Adrenal gland (tissue), 12 donors: ENCODE measurements around the gene MFSD12. TPM values are rescaled to one million over a fixed set of nuclear protein-coding genes. Genes with fewer than 3 reads are reported as not detected.

Experiments used
- DNase-seq, 7 donors: peaks; one replicate each; pipeline ENCODE4 v3.0.0-alpha.2; 2019 to 2020
- H3K27ac ChIP-seq, 5 donors: fragments of 200-600 bp; sonication (generic) in 4 of 5; 1 replicate in 3 of 5; 2 replicates in 2 of 5; pipeline versions ENCODE4 v1.5.1 to v1.8.0; 2016 to 2020; ENCODE audit warnings: mild to moderate bottlenecking in 1 of 5
- H3K27me3 ChIP-seq: fragments of 200-600 bp; 2 replicates; pipeline ENCODE4 v1.8.0; 2021
- H3K36me3 ChIP-seq, 2 donors: fragments of 200-600 bp; replicated peaks in 1 of 2; 1 replicate in 1 of 2; 2 replicates in 1 of 2; pipeline versions ENCODE4 v1.5.1 to v1.8.0; 2018 to 2022
- H3K4me1 ChIP-seq, 2 donors: fragments of 200-600 bp; replicated peaks in 1 of 2; 1 replicate in 1 of 2; 2 replicates in 1 of 2; pipeline versions ENCODE4 v1.5.1 to v1.8.0; 2018 to 2021
- H3K4me3 ChIP-seq, 4 donors: fragments of 200-600 bp; sonication (generic) in 3 of 4; one replicate each; pipeline ENCODE4 v1.5.1; 2016 to 2018
- H3K9me3 ChIP-seq, 3 donors: fragments of 200-600 bp; sonication (generic) in 1 of 3; replicated peaks in 1 of 3; 1 replicate in 2 of 3; 2 replicates in 1 of 3; pipeline versions ENCODE4 v1.5.1 to v1.8.0; 2016 to 2021
- CTCF ChIP-seq, 6 experiments: fragments of 450-650 bp in 4 of 6; fragments of 200-600 bp in 2 of 6; sonication (generic) in 1 of 6; IDR thresholded peaks; 1 replicate in 5 of 6; 2 replicates in 1 of 6; pipeline versions ENCODE4 v1.5.1 to v1.8.0; 2016 to 2021; ENCODE audit warnings: antibody characterized with exemption in 6 of 6, mild to moderate bottlenecking in 2 of 6, moderate library complexity in 1 of 6
- POLR2A ChIP-seq, 2 donors: fragments of 450-650 bp; IDR thresholded peaks; one replicate each; pipeline ENCODE4 v1.6.1; 2017; ENCODE audit warnings: antibody characterized with exemption in 2 of 2, mild to moderate bottlenecking in 2 of 2, moderate library complexity in 1 of 2
- WGBS, 4 donors: extraction: QIAGEN DNeasy Blood & Tissue Kit in 2 of 4; methylation state at CpG; one replicate each; pipeline versions ENCODE4 v1.1.5 to v1.1.7; 2013 to 2017; 5-methylcytosine and 5-hydroxymethylcytosine counted together
- intact Hi-C, 2 donors: fragments of 100-400 bp; cut with DNase I; formaldehyde crosslinking; loops; one replicate each; pipeline versions ENCODE4 v1.14.1 to v1.15.0; 2022 to 2023
- polyA plus RNA-seq, 3 donors: library from polyadenylated mRNA; stranded (reverse); fragments of 200-250 nt in 2 of 3; fragments of 350-450 nt in 1 of 3; fragmentation: Illumina TruSeq in 1 of 3; extraction: RNeasy Lipid Tissue Mini Kit (QIAGEN cat#74804) in 1 of 3; gene quantifications; one replicate each; pipeline ENCODE4 v1.2.3, GENCODE V29; 2013 to 2014
- total RNA-seq, 9 donors: library from RNA; depleted of rRNA in 4 of 9; stranded (reverse); fragments of >200 nt in 4 of 9; fragments of 120-200 nt in 1 of 9; fragmentation: NEBNext Ultra II Directional in 1 of 9; extraction: Animal tissue kit (Norgen Biotek cat#: 25700) in 1 of 9; gene quantifications; one replicate each; pipeline versions ENCODE4 v1.1.0 to v1.2.4, GENCODE V29; 2013 to 2023
- donor health status: healthy with polysubstance abuse.
- donor health status: Bipolar disorder and iron deficiency.
- donor health status: DM: yes; HTN: yes; CAD: no.
- donor health status: DM: no; HTN: no; CAD: no.
- donor health status: DM: no; HTN: no; CAD: no.
- donor health status: DM: yes; HTN: yes; CAD: no.

MFSD12 gene
- total and polyA plus RNA-seq, 12 donors = 18.5 to 123 (median 61.1) TPM

GRCh38 chr19:3537438-3538240, 19.7 kb downstream of the MFSD12 start:
- DNase-seq = peak in 1 of 7 donors; percentile 45
- TF ChIP-seq POLR2A (IDR thresholded peaks at IDR 0.05) = no peak
- no peak for TF ChIP-seq CTCF (IDR thresholded peaks at IDR 0.05)
- peak overlapping the region; percentile 69 to 86 (median 79) for H3K27ac ChIP-seq
- H3K27me3 ChIP-seq = no peaks in the 10 kb centered on the region
- peaks cover 18 to 33% of the 10 kb centered on the region in 2 donors for H3K4me1 ChIP-seq
- H3K4me3 ChIP-seq = no peak overlapping the region
- peaks cover 0 to 33% of the 10 kb centered on the region in 2 donors for H3K36me3 ChIP-seq
- H3K9me3 ChIP-seq = no peaks in the 10 kb centered on the region
- intact Hi-C loops = no loop called here
- 63 to 69% (median 67%) methylated on average over 21 to 22 of the region's 22 CpGs for WGBS, 4 donors

- H3K9me3 ChIP-seq = no peaks in the 10 kb centered on the region
- peaks cover 0 to 39% of the 10 kb centered on the region in 2 donors for H3K36me3 ChIP-seq
- peaks cover 18 to 33% of the 10 kb centered on the region in 2 donors for H3K4me1 ChIP-seq
- intact Hi-C loops = no loop called here
- DNase-seq = peak in 4 of 7 donors; percentile 50 to 62 (median 56)
- no peaks in the 10 kb centered on the region for H3K27me3 ChIP-seq
- no peak overlapping the region for H3K4me3 ChIP-seq
- peak overlapping the region; percentile 69 to 86 (median 79) for H3K27ac ChIP-seq
- WGBS, 4 donors = 23 to 51% (median 37%) methylated on average over 10 to 13 of the region's 13 CpGs
- TF ChIP-seq CTCF (IDR thresholded peaks at IDR 0.05) = no peak
- TF ChIP-seq POLR2A (IDR thresholded peaks at IDR 0.05) = no peak
These were observed 20.3 kb downstream of the MFSD12 start for GRCh38 chr19:3537101-3537437.

GRCh38 chr19:3536429-3537100, 20.8 kb downstream of the MFSD12 start:
- H3K4me1 ChIP-seq = peaks cover 18 to 33% of the 10 kb centered on the region in 2 donors
- peaks cover 0 to 44% of the 10 kb centered on the region in 2 donors for H3K36me3 ChIP-seq
- no peaks in the 10 kb centered on the region for H3K27me3 ChIP-seq
- intact Hi-C loops = no loop called here
- peak overlapping the region; percentile 64 to 86 (median 79) for H3K27ac ChIP-seq
- H3K9me3 ChIP-seq = no peaks in the 10 kb centered on the region
- 30 to 50% (median 36%) methylated on average over 16 to 27 of the region's 27 CpGs for WGBS, 4 donors
- H3K4me3 ChIP-seq = no peak overlapping the region
- TF ChIP-seq POLR2A (IDR thresholded peaks at IDR 0.05) (peak in 1 of 2 donors; percentile 61), CTCF (IDR thresholded peaks at IDR 0.05) (no peak)
- peak; percentile 83 to 95 (median 91) for DNase-seq

- WGBS, 4 donors = 48 to 57% (median 49%) methylated on average over 7 to 10 of the region's 10 CpGs
- Histone ChIP-seq H3K9me3 (no peaks in the 10 kb centered on the region), H3K27me3 (no peaks in the 10 kb centered on the region), H3K36me3 (peaks cover 0 to 50% of the 10 kb centered on the region in 2 donors), H3K27ac (peak overlapping the region; percentile 64 to 86 (median 79)), H3K4me1 (peaks cover 18 to 33% of the 10 kb centered on the region in 2 donors), H3K4me3 (no peak overlapping the region)
- DNase-seq = no peak
- no peak for TF ChIP-seq CTCF (IDR thresholded peaks at IDR 0.05)
- no peak for TF ChIP-seq POLR2A (IDR thresholded peaks at IDR 0.05)
- intact Hi-C loops = no loop called here
These were observed 21.4 kb downstream of the MFSD12 start for GRCh38 chr19:3535981-3536380.
